GM23248 (cell line): ENCODE results near the gene PRELID1. TPM values are rescaled to one million over a fixed set of nuclear protein-coding genes. Genes with fewer than 3 reads are reported as not detected.

ENCODE experiments used
- DNase-seq: peaks from one replicate; pipeline ENCODE4 v3.0.0-alpha.2; 2015
- H2AFZ ChIP-seq: fragments of 200-600 bp; sonication (generic); 2 replicates; pipeline ENCODE4 v1.6.1; 2016; ENCODE audit warnings: antibody characterized with exemption
- H3F3A ChIP-seq: fragments of 200-600 bp; sonication (generic); 2 replicates; pipeline ENCODE4 v1.6.1; 2016; ENCODE audit warnings: mild to moderate bottlenecking, antibody characterized with exemption, mixed run types; ENCODE audit not compliant: insufficient read depth
- H3K27ac ChIP-seq: fragments of 200-600 bp; sonication (generic); 2 replicates; pipeline ENCODE4 v1.5.1; 2016; ENCODE audit warnings: mild to moderate bottlenecking
- H3K27me3 ChIP-seq: fragments of 200-600 bp; sonication (generic); replicated peaks from 2 replicates; pipeline ENCODE4 v1.6.1; 2016; ENCODE audit warnings: mild to moderate bottlenecking; ENCODE audit not compliant: insufficient read depth
- H3K36me3 ChIP-seq: fragments of 200-600 bp; sonication (generic); 2 replicates; pipeline ENCODE4 v1.6.1; 2016; ENCODE audit warnings: low read depth, mild to moderate bottlenecking
- H3K4me1 ChIP-seq: fragments of 200-600 bp; sonication (generic); 2 replicates; pipeline ENCODE4 v1.6.1; 2016; ENCODE audit warnings: mild to moderate bottlenecking; ENCODE audit not compliant: insufficient read depth
- H3K4me2 ChIP-seq: fragments of 200-600 bp; sonication (generic); one replicate; pipeline ENCODE4 v1.6.1; 2016; ENCODE audit warnings: mild to moderate bottlenecking; ENCODE audit not compliant: unreplicated experiment
- H3K4me3 ChIP-seq: fragments of 200-600 bp; sonication (generic); 2 replicates; pipeline ENCODE4 v1.5.1; 2016; ENCODE audit warnings: mild to moderate bottlenecking
- H3K79me2 ChIP-seq: fragments of 200-600 bp; sonication (generic); 2 replicates; pipeline ENCODE4 v1.6.1; 2016; ENCODE audit warnings: mild to moderate bottlenecking; ENCODE audit not compliant: insufficient read depth
- H3K9ac ChIP-seq: fragments of 200-600 bp; sonication (generic); 2 replicates; pipeline ENCODE4 v1.6.1; 2016; ENCODE audit warnings: mild to moderate bottlenecking
- H3K9me2 ChIP-seq: fragments of 200-600 bp; sonication (generic); 2 replicates; pipeline ENCODE4 v1.6.1; 2016; ENCODE audit warnings: mixed run types, mild to moderate bottlenecking, moderate library complexity; ENCODE audit not compliant: insufficient read depth
- H3K9me3 ChIP-seq: fragments of 200-600 bp; sonication (generic); one replicate; pipeline ENCODE4 v1.6.1; 2017; ENCODE audit warnings: low read depth
- H4K20me1 ChIP-seq: fragments of 200-600 bp; sonication (generic); 2 replicates; pipeline ENCODE4 v1.6.0; 2016; ENCODE audit not compliant: insufficient read depth
- EZH2 ChIP-seq: fragments of 200-600 bp; sonication (generic); IDR thresholded peaks from 2 replicates; pipeline ENCODE4 v1.6.1; 2018; ENCODE audit warnings: antibody characterized with exemption, mild to moderate bottlenecking; ENCODE audit not compliant: insufficient read depth, poor library complexity, severe bottlenecking
- EZH2phosphoT487 ChIP-seq: fragments of 200-600 bp; sonication (generic); IDR thresholded peaks from 2 replicates; pipeline ENCODE4 v1.6.1; 2018; ENCODE audit warnings: antibody characterized with exemption, moderate library complexity, mild to moderate bottlenecking, low read depth; ENCODE audit not compliant: insufficient read depth
- WGBS, 2 experiments: methylation state at CpG; one replicate each; pipeline ENCODE4 v1.1.6; 2015 to 2017; ENCODE audit warnings: low lambda C conversion rate in 2 of 2, low coverage in 1 of 2; ENCODE audit errors: missing lambda C conversion rate in 2 of 2; 5-methylcytosine and 5-hydroxymethylcytosine counted together
- in situ Hi-C: fragments of 300-500 bp; cut with MboI; formaldehyde crosslinking; loops from 2 replicates; pipeline ENCODE4 v1.15.0; 2020
- polyA plus RNA-seq: library from polyadenylated mRNA; unstranded; fragments of >200 nt; fragmentation: Nextera tagmentation; extraction: Ambion mirVana; gene quantifications from 2 replicates; pipeline ENCODE4 v1.2.1, GENCODE V29; 2016
- total RNA-seq: library from RNA; depleted of rRNA; stranded (reverse); fragments of >200 nt; shearing (Covaris generic); gene quantifications from 2 replicates; pipeline ENCODE4 v1.2.3, GENCODE V29; 2014; rRNA removed

The PRELID1 gene
- total and polyA plus RNA-seq, 2 experiments from 2014 or later: 212 to 255 TPM

DNA sequence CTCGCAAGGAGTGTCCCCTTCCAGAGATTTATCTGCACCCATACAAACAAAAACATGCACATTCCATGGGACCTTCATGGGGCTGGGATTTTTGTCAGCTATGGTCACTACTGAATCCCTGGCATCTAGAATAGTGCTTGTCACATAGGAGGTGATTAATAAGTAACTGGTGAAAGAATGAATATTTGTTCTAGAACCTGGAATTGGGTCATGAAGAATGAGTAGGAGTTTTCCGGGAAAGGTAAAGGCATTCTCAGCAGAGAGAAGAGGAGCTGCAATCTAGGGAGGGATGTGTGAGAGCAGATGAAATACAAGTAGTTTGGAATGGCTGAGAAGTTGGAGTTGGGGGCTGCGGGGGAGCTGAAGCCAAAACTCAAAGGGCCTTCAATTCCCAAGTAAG, 50.7 kb downstream of the PRELID1 start:
- in situ Hi-C loops: no loop called here
- Histone ChIP-seq H3K4me1 (peaks cover 13% of the 10 kb centered on the region), H3F3A (no peaks in the 10 kb centered on the region), H3K27ac (no peak overlapping the region), H3K36me3 (no peaks in the 10 kb centered on the region), H2AFZ (no peak overlapping the region), H3K4me3 (no peak overlapping the region), H3K9me3 (no peaks in the 10 kb centered on the region), H3K4me2 (no peak overlapping the region), H4K20me1 (no peaks in the 10 kb centered on the region), H3K27me3 (no peaks in the 10 kb centered on the region), H3K79me2 (peaks cover 20% of the 10 kb centered on the region), H3K9ac (no peak overlapping the region), H3K9me2 (no peaks in the 10 kb centered on the region)
- DNase-seq: no peak
- WGBS, 2 experiments: 94% methylated on average over 3 of the region's 3 CpGs
- no peak for TF ChIP-seq EZH2
- no peak for TF ChIP-seq EZH2phosphoT487

DNA sequence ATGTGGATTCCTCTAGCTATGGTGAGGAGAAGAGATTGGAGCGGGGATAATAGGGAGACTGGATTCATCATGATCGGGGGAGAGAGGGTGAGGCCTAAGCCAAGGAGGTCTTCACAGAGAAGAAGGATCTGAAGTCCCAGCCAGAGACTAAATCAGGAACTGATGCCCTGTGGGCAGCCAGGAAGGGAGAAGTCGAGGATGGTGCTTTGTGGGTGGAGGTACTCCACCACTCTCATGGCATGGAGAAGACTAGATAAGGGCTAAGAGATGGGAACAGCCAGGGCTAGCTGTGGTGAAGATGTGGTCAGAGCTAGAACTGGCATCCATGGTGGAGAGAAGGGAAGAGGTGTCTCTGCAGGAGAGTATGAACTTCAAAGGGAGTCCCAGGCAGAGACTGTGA, 51.1 kb downstream of the PRELID1 start:
- Histone ChIP-seq H3K4me3 (no peak overlapping the region), H3K4me1 (peaks cover 10% of the 10 kb centered on the region), H3K36me3 (no peaks in the 10 kb centered on the region), H2AFZ (no peak overlapping the region), H3K79me2 (peaks cover 16% of the 10 kb centered on the region), H3K9me3 (no peaks in the 10 kb centered on the region), H4K20me1 (no peaks in the 10 kb centered on the region), H3K27ac (no peak overlapping the region), H3K27me3 (no peaks in the 10 kb centered on the region), H3K9me2 (no peaks in the 10 kb centered on the region), H3K9ac (no peak overlapping the region), H3K4me2 (no peak overlapping the region), H3F3A (no peaks in the 10 kb centered on the region)
- no peak for DNase-seq
- 59 to 62% methylated on average over 3 of the region's 3 CpGs for WGBS, 2 experiments
- in situ Hi-C loops: no loop called here
- TF ChIP-seq EZH2phosphoT487 (no peak), EZH2 (no peak)

DNA sequence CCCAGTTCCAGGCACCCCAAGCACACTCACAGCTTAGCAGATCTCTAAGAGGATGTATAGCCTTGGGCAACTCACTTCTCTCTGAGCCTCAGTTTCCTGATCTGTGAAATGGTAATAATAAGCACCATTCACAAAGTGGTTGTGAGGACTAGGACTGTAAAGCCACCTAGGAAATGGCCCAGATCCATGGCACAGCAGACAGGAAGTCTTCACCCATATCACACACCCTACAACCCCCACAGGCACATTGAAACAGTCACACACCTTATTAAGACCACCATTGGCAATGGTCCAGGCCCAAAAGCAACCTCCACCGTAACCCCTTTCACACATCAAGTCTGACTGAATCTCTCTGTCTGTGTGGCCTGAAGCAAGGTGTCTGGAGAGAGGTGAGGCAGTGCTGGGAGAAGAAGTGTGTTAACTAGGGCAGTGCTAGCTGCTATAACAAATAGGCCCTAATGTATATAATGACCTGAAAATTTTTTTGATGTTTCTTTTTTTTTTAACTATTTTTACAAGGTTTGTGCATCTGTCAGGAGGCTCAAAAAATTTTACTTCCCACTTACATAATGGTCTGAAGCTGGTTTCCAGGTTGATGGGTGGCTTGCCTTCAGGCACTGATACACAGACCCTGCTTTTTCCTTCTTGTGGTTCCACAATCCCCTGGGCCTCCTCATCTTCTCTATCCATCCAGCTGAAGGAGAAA, 51.7 kb downstream of the PRELID1 start:
- peaks cover 4% of the 10 kb centered on the region for H3K4me1 ChIP-seq
- H3K27me3 ChIP-seq: no peaks in the 10 kb centered on the region
- H3K9me2 ChIP-seq: no peaks in the 10 kb centered on the region
- no peak overlapping the region for H2AFZ ChIP-seq
- no peaks in the 10 kb centered on the region for H3K9me3 ChIP-seq
- no peaks in the 10 kb centered on the region for H4K20me1 ChIP-seq
- H3K79me2 ChIP-seq: peaks cover 10% of the 10 kb centered on the region
- no peaks in the 10 kb centered on the region for H3K36me3 ChIP-seq
- no peak overlapping the region for H3K4me2 ChIP-seq
- TF ChIP-seq EZH2 (no peak), EZH2phosphoT487 (no peak)
- no peaks in the 10 kb centered on the region for H3F3A ChIP-seq
- H3K27ac ChIP-seq: no peak overlapping the region
- no peak overlapping the region for H3K4me3 ChIP-seq
- DNase-seq: no peak
- H3K9ac ChIP-seq: no peak overlapping the region
- in situ Hi-C loops: no loop called here
- WGBS, 2 experiments: 43 to 55% methylated on average over 1 of the region's 1 CpG

DNA sequence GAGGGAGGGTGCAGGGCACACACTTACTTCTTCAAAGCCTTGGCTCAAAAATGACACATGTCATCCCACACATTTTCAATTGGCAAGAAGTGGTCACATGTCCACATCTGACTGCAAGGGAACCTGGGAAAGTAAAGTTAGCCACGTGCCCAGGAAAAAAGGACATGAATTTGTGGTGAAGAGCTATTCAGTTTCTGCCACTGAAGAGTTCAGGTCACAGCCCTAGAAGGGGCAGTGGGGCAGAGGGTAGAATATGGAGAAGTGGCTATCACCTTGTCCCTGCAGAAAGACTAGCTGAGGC, 52.2 kb downstream of the PRELID1 start:
- no peaks in the 10 kb centered on the region for H3K27me3 ChIP-seq
- WGBS, 2 experiments: 3 to 5% methylated on average over 1 of the region's 1 CpG
- H3K4me3 ChIP-seq: no peak overlapping the region
- TF ChIP-seq EZH2 (no peak), EZH2phosphoT487 (no peak)
- H3K4me1 ChIP-seq: no peaks in the 10 kb centered on the region
- H3F3A ChIP-seq: no peaks in the 10 kb centered on the region
- H3K79me2 ChIP-seq: peaks cover 5% of the 10 kb centered on the region
- in situ Hi-C loops: no loop called here
- no peak overlapping the region for H3K9ac ChIP-seq
- no peak for DNase-seq
- no peak overlapping the region for H3K4me2 ChIP-seq
- H2AFZ ChIP-seq: no peak overlapping the region
- H3K9me3 ChIP-seq: no peaks in the 10 kb centered on the region
- no peaks in the 10 kb centered on the region for H3K36me3 ChIP-seq
- no peaks in the 10 kb centered on the region for H3K9me2 ChIP-seq
- no peak overlapping the region for H3K27ac ChIP-seq
- no peaks in the 10 kb centered on the region for H4K20me1 ChIP-seq

Other genes with a start within 250 kb of the PRELID1 start
- gene FGFR4, start 216.9 kb upstream of the PRELID1 start, total RNA-seq: not detected in 2 replicates
- 0.10 TPM in 1 of 2 replicates, not detected in the other for gene FGFR4, start 216.9 kb upstream of the PRELID1 start, polyA plus RNA-seq
- gene NSD1, start 170.0 kb upstream of the PRELID1 start, total RNA-seq: 29.7 and 31.9 TPM in 2 replicates
- gene NSD1, start 170.0 kb upstream of the PRELID1 start, polyA plus RNA-seq: 25.9 and 26.9 TPM in 2 replicates
- 31.5 and 35.9 TPM in 2 replicates for gene RAB24, start 80 bp upstream of the PRELID1 start, total RNA-seq
- 26.6 and 28.9 TPM in 2 replicates for gene RAB24, start 80 bp upstream of the PRELID1 start, polyA plus RNA-seq
- gene MXD3, start 8.1 kb downstream of the PRELID1 start, total RNA-seq: 7.8 and 23.0 TPM in 2 replicates
- gene MXD3, start 8.1 kb downstream of the PRELID1 start, polyA plus RNA-seq: 6.1 and 6.5 TPM in 2 replicates
- 313 and 389 TPM in 2 replicates for gene LMAN2, start 47.9 kb downstream of the PRELID1 start, total RNA-seq
- 303 and 313 TPM in 2 replicates for gene LMAN2, start 47.9 kb downstream of the PRELID1 start, polyA plus RNA-seq
- gene RGS14, start 54.1 kb downstream of the PRELID1 start, total RNA-seq: 4.3 and 6.4 TPM in 2 replicates
- gene RGS14, start 54.1 kb downstream of the PRELID1 start, polyA plus RNA-seq: 2.2 and 2.5 TPM in 2 replicates
- not detected in 2 replicates for gene SLC34A1, start 80.6 kb downstream of the PRELID1 start, total RNA-seq
- not detected in 2 replicates for gene SLC34A1, start 80.6 kb downstream of the PRELID1 start, polyA plus RNA-seq
- gene PFN3, start 96.9 kb downstream of the PRELID1 start, total RNA-seq: not detected in 2 replicates
- gene PFN3, start 96.9 kb downstream of the PRELID1 start, polyA plus RNA-seq: not detected in 2 replicates
- 0.43 and 1.3 TPM in 2 replicates for gene F12, start 105.8 kb downstream of the PRELID1 start, total RNA-seq
- gene F12, start 105.8 kb downstream of the PRELID1 start, polyA plus RNA-seq: 1.2 and 1.8 TPM in 2 replicates
- 17.3 and 30.4 TPM in 2 replicates for gene GRK6, start 122.9 kb downstream of the PRELID1 start, total RNA-seq
- gene GRK6, start 122.9 kb downstream of the PRELID1 start, polyA plus RNA-seq: 7.7 and 13.5 TPM in 2 replicates
- gene PRR7, start 143.0 kb downstream of the PRELID1 start, total RNA-seq: 23.9 and 24.8 TPM in 2 replicates
- gene PRR7, start 143.0 kb downstream of the PRELID1 start, polyA plus RNA-seq: 10.5 and 11.1 TPM in 2 replicates
- gene DBN1, start 169.8 kb downstream of the PRELID1 start, total RNA-seq: 224 and 257 TPM in 2 replicates
- 160 and 163 TPM in 2 replicates for gene DBN1, start 169.8 kb downstream of the PRELID1 start, polyA plus RNA-seq
- 320 and 357 TPM in 2 replicates for gene PDLIM7, start 193.8 kb downstream of the PRELID1 start, total RNA-seq
- 551 and 556 TPM in 2 replicates for gene PDLIM7, start 193.8 kb downstream of the PRELID1 start, polyA plus RNA-seq
- gene DOK3, start 206.0 kb downstream of the PRELID1 start, total RNA-seq: 0.25 and 0.97 TPM in 2 replicates
- 0.76 and 0.80 TPM in 2 replicates for gene DOK3, start 206.0 kb downstream of the PRELID1 start, polyA plus RNA-seq
- 78.5 and 117 TPM in 2 replicates for gene DDX41, start 213.2 kb downstream of the PRELID1 start, total RNA-seq
- gene DDX41, start 213.2 kb downstream of the PRELID1 start, polyA plus RNA-seq: 63.0 and 67.9 TPM in 2 replicates